Measurements from ENCODE around the gene NIBAN1. TPM values are rescaled to one million over a fixed set of nuclear protein-coding genes. Genes with fewer than 3 reads are reported as not detected.

The NIBAN1 gene
- total RNA-seq, 4 donors from 2014 or later, result 13.4 to 23.9 (median 18.2) TPM

DNA sequence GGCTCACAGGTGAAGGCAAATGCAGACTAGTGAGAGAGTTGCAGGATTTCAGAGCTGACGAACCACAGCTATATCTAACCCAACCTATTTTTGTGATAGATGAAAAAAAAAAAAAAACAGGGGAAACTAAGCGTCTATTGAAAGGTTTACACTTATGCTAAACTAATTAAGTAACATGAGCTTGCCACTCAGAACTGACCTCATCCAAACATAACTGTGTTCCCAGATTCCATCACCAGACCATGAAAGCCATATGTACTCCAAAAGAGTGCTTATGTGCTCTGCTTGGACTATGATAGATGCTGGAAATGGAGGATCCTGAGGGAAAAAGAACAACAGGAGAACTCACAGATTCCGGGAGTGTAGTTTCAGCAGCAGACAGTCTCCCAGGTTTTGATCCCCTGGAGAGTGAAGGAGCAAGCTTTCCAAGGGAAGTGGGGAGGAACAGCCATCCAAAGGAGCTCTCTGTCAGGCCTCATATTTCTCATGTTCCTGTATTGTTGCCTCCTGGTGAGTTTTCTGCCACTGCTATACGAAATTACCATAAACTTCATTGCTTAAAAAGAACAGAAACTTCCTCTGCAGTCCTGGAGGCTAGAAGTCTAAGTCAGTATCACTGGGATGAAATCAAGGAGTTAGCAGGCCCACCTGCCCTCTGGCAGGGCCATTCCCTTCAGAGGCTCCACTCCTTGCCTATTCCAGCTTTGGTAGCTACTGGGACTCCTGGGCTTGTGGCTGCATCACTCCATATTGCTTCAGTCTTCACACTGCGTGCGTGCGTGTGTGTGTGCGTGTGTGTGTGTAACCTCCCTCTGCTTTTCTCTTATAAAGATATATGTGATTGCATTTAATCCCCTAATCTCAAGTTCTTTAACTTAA is 38.1 kb downstream of the NIBAN1 start:
- Histone ChIP-seq H3K4me1 (no peaks in the 10 kb centered on the region), H3K27me3 (no peaks in the 10 kb centered on the region), H3K4me3 (no peak overlapping the region), H3K27ac (no peak overlapping the region), H3K9me3 (no peaks in the 10 kb centered on the region), H3K36me3 (no peaks in the 10 kb centered on the region)
- 93% methylated on average over 8 of the region's 8 CpGs for WGBS
- no peak for TF ChIP-seq POLR2AphosphoS5 (IDR thresholded peaks at IDR 0.05)
- TF ChIP-seq POLR2A (IDR thresholded peaks at IDR 0.05), result no peak
- TF ChIP-seq, protein P1, sequence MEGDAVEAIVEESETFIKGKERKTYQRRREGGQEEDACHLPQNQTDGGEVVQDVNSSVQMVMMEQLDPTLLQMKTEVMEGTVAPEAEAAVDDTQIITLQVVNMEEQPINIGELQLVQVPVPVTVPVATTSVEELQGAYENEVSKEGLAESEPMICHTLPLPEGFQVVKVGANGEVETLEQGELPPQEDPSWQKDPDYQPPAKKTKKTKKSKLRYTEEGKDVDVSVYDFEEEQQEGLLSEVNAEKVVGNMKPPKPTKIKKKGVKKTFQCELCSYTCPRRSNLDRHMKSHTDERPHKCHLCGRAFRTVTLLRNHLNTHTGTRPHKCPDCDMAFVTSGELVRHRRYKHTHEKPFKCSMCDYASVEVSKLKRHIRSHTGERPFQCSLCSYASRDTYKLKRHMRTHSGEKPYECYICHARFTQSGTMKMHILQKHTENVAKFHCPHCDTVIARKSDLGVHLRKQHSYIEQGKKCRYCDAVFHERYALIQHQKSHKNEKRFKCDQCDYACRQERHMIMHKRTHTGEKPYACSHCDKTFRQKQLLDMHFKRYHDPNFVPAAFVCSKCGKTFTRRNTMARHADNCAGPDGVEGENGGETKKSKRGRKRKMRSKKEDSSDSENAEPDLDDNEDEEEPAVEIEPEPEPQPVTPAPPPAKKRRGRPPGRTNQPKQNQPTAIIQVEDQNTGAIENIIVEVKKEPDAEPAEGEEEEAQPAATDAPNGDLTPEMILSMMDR (IDR thresholded peaks at IDR 0.05), result no peak
- TF ChIP-seq EP300 (IDR thresholded peaks at IDR 0.05), result no peak
- DNase-seq (ENCODE audit: low spot score in 2 of 2), result no peak

DNA sequence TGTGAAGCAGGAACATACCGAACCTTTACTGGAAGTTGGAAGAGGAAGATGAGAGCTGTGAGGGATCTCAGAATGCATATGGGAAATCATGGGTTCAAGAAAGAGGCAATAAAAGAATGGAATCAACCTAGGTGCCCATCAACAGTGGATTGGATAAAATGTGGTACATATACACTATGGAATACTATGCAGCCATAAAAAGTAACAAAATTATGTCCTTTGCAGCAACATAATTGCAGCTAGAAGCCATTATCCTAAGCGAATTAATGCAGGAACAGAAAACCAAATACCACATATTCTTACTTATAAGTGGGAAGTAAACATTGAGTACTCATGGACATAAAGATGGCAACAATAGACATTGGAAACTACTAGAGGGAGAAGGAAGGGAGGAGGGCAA is 40.4 kb downstream of the NIBAN1 start:
- TF ChIP-seq, protein P1 (IDR thresholded peaks at IDR 0.05), result no peak
- DNase-seq (ENCODE audit: low spot score in 2 of 2), result no peak
- Histone ChIP-seq H3K4me3 (no peak overlapping the region), H3K27ac (no peak overlapping the region), H3K4me1 (no peaks in the 10 kb centered on the region), H3K27me3 (no peaks in the 10 kb centered on the region), H3K9me3 (no peaks in the 10 kb centered on the region), H3K36me3 (no peaks in the 10 kb centered on the region)
- WGBS, result 92% methylated on average over 2 of the region's 2 CpGs

DNA sequence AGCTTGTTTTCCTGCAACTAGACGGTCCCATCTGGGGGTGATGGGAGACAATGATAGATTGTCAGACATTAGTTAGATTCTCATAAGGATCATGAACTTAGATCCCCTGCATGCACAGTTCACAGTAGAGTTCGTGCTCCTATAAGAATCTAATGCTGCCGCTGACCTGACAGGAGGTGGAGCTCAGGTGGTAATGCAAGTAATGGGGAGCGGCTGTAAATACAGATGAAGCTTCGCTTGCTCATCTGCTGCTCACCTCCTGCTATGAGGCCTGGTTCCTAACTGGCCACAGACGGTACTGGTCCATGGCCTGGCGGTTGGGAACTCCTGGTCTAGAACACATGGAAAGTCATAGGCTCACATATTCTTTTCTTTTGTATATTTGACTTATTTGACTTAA is 42.0 kb downstream of the NIBAN1 start:
- Histone ChIP-seq H3K4me3 (no peak overlapping the region), H3K9me3 (no peaks in the 10 kb centered on the region), H3K36me3 (no peaks in the 10 kb centered on the region), H3K27me3 (no peaks in the 10 kb centered on the region), H3K27ac (no peak overlapping the region), H3K4me1 (peaks cover 5% of the 10 kb centered on the region)
- 96% methylated on average over 7 of the region's 7 CpGs for WGBS
- TF ChIP-seq, protein P1 (IDR thresholded peaks at IDR 0.05), result no peak
- TF ChIP-seq POLR2AphosphoS5 (IDR thresholded peaks at IDR 0.05) (no peak), POLR2A (IDR thresholded peaks at IDR 0.05) (no peak), EP300 (IDR thresholded peaks at IDR 0.05) (no peak)
- DNase-seq (ENCODE audit: low spot score in 2 of 2), result no peak

DNA sequence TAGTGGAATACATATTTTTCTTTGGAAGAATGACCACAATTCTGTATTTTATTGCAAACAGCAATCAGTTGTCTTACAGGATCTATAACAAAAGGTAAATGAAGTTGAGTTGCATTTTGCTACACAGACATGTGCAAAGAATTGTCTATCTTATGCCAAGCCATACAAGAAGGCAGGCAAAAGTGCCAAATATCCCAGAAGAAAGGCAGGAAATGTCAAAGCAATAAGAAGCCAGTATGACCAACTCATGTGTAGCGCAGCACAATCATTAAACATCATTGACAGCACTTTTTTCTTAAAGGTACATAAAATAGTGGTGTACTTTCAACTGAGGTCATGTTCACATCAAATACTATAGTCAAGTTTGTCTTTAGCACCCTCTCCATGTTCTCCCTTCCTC is 42.7 kb downstream of the NIBAN1 start:
- WGBS, result 81% methylated on average over 1 of the region's 1 CpG
- Histone ChIP-seq H3K9me3 (no peaks in the 10 kb centered on the region), H3K4me1 (peaks cover 5% of the 10 kb centered on the region), H3K27me3 (no peaks in the 10 kb centered on the region), H3K27ac (no peak overlapping the region), H3K36me3 (no peaks in the 10 kb centered on the region), H3K4me3 (no peak overlapping the region)
- DNase-seq (ENCODE audit: low spot score in 2 of 2), result no peak
- TF ChIP-seq POLR2A (IDR thresholded peaks at IDR 0.05) (no peak), EP300 (IDR thresholded peaks at IDR 0.05) (no peak), POLR2AphosphoS5 (IDR thresholded peaks at IDR 0.05) (no peak)
- TF ChIP-seq, protein P1 (IDR thresholded peaks at IDR 0.05), result no peak

DNA sequence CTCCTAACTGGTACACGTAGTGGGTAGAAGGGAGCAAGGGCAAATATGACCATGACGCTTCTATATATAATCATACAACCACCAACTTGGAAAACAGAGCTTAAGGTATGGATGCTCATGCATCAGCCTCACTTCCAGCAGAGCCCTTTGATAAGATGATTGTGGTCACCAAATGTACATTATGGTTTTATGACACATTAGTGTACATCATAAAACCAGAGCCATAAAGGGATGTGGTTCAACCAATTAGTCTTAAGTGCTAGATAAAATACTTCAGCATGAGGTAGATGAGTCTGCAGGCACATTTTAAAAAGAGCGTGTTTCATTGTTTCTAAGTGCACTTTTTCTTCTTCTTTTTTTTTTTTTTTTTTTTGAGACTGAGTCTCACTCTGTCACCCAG is 43.7 kb downstream of the NIBAN1 start:
- peak overlapping the region; percentile 4 for H3K27ac ChIP-seq
- 75% methylated on average over 3 of the region's 3 CpGs for WGBS
- DNase-seq (ENCODE audit: low spot score in 2 of 2), result no peak
- TF ChIP-seq POLR2A (IDR thresholded peaks at IDR 0.05) (no peak), POLR2AphosphoS5 (IDR thresholded peaks at IDR 0.05) (no peak), EP300 (IDR thresholded peaks at IDR 0.05) (no peak)
- TF ChIP-seq, protein P1 (IDR thresholded peaks at IDR 0.05), result no peak
- H3K4me1 ChIP-seq, result peaks cover 5% of the 10 kb centered on the region
- H3K36me3 ChIP-seq, result no peaks in the 10 kb centered on the region
- H3K9me3 ChIP-seq, result no peaks in the 10 kb centered on the region
- no peak overlapping the region for H3K4me3 ChIP-seq
- no peaks in the 10 kb centered on the region for H3K27me3 ChIP-seq

All from suprapubic skin (tissue), 4 donors.